ENCODE data around the gene PPP4R3A. TPM values are rescaled to one million over a fixed set of nuclear protein-coding genes. Genes with fewer than 3 reads are reported as not detected.
A peak's percentile ranks its signal among the peaks of the same experiment; 100 is the strongest.

Gene PPP4R3A
- total RNA-seq, 2 donors from 2014 or later: 95.2 to 96.6 TPM

DNA sequence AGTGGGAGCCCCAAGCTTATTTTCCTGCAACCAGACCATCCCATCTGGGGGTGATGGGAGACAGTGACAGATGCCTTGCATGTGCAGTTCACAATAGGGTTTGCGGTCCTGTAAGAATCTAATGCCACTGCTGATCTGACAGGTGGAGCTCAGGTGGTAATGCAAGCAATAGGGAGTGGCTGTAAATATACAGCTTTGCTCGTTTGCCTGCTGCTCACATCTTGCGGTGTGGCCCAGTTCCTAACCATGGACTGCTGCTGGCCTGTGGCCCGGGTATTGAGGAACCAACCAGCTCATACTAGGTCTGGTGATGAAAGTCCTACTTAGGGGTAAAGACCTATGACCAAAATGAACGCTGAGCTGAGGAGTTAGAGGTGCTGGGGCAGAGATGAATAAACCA, 56.4 kb downstream of the PPP4R3A start:
- 84 to 87% methylated on average over 2 to 5 of the region's 5 CpGs for WGBS, 2 experiments (ENCODE audit: insufficient coverage in 1 of 2, insufficient read length in 1 of 2)
- H3K9me3 ChIP-seq (ENCODE audit: control insufficient read depth, low read length): no peaks in the 10 kb centered on the region
- peak; percentile 47 for DNase-seq
- H3K27me3 ChIP-seq (ENCODE audit: control insufficient read depth, insufficient read depth, low read length, poor library complexity, severe bottlenecking): no peaks in the 10 kb centered on the region
- H3K36me3 ChIP-seq (ENCODE audit: control insufficient read depth, insufficient read depth, low read length): peaks cover 46% of the 10 kb centered on the region
- H3K27ac Mint-ChIP-seq: no peak overlapping the region
- no peaks in the 10 kb centered on the region for H3K4me1 ChIP-seq (ENCODE audit: control insufficient read depth, insufficient read depth, low read length)
- no peak overlapping the region for H3K27ac ChIP-seq (ENCODE audit: low read depth, low read length)
- no peaks in the 10 kb centered on the region for H3K27me3 Mint-ChIP-seq (ENCODE audit: insufficient read depth)
- no peak overlapping the region for H3K9ac ChIP-seq (ENCODE audit: extremely low read depth, low read length, poor library complexity, severe bottlenecking)
- TF ChIP-seq, protein P1, sequence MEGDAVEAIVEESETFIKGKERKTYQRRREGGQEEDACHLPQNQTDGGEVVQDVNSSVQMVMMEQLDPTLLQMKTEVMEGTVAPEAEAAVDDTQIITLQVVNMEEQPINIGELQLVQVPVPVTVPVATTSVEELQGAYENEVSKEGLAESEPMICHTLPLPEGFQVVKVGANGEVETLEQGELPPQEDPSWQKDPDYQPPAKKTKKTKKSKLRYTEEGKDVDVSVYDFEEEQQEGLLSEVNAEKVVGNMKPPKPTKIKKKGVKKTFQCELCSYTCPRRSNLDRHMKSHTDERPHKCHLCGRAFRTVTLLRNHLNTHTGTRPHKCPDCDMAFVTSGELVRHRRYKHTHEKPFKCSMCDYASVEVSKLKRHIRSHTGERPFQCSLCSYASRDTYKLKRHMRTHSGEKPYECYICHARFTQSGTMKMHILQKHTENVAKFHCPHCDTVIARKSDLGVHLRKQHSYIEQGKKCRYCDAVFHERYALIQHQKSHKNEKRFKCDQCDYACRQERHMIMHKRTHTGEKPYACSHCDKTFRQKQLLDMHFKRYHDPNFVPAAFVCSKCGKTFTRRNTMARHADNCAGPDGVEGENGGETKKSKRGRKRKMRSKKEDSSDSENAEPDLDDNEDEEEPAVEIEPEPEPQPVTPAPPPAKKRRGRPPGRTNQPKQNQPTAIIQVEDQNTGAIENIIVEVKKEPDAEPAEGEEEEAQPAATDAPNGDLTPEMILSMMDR (conservative IDR thresholded peaks at IDR 0.05): no peak
- H3K4me3 Mint-ChIP-seq: no peak overlapping the region
- H3K36me3 Mint-ChIP-seq (ENCODE audit: low read depth): peaks cover 40% of the 10 kb centered on the region
- no peaks in the 10 kb centered on the region for H3K9me3 Mint-ChIP-seq
- no peak overlapping the region for H3K4me3 ChIP-seq (ENCODE audit: low read length)
- no peaks in the 10 kb centered on the region for H3K4me1 Mint-ChIP-seq

DNA sequence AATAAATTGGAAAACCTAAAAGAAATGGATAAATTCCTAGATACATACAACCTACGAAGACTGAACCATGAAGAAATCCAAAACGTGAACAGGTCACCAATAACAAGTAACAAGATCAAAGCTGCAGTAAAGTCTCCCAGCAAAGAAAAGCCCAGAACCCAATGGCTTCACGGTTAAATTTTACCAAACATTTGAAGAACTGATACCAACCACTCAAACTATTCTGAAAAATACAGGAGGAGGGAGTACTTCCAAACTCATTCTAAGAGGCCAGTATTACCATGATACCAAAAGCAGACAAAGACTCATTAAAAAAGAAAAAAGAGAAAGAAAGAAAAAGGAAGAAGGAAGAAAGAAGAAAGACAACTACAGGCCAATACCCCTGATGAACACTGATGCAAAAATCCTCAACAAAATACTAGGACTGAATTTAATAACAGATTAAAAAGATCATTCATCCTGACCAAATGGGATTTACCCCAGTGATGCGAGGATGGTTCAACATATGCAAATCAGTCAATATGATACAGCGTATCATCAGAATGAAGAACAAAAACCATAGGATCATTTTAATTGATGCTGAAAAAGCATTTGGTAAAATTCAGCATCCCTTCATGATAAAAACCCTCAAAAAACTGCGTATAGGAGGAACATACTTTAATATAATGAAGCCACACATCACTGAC, 65.6 kb downstream of the PPP4R3A start:
- no peak overlapping the region for H3K27ac ChIP-seq (ENCODE audit: low read depth, low read length)
- H3K4me1 ChIP-seq (ENCODE audit: control insufficient read depth, insufficient read depth, low read length): no peaks in the 10 kb centered on the region
- TF ChIP-seq, protein P1 (conservative IDR thresholded peaks at IDR 0.05): no peak
- Mint-ChIP-seq H3K4me3 (no peak overlapping the region), H3K4me1 (no peaks in the 10 kb centered on the region), H3K9me3 (peaks cover 12% of the 10 kb centered on the region), H3K36me3 (ENCODE audit: low read depth) (no peaks in the 10 kb centered on the region), H3K27me3 (ENCODE audit: insufficient read depth) (peaks cover 24% of the 10 kb centered on the region), H3K27ac (no peak overlapping the region)
- no peaks in the 10 kb centered on the region for H3K36me3 ChIP-seq (ENCODE audit: control insufficient read depth, insufficient read depth, low read length)
- no peak overlapping the region for H3K4me3 ChIP-seq (ENCODE audit: low read length)
- 82 to 92% methylated on average over 4 to 6 of the region's 6 CpGs for WGBS, 2 experiments (ENCODE audit: insufficient coverage in 1 of 2, insufficient read length in 1 of 2)
- peaks cover 8% of the 10 kb centered on the region for H3K27me3 ChIP-seq (ENCODE audit: control insufficient read depth, insufficient read depth, low read length, poor library complexity, severe bottlenecking)
- H3K9ac ChIP-seq (ENCODE audit: extremely low read depth, low read length, poor library complexity, severe bottlenecking): no peak overlapping the region
- DNase-seq: no peak
- peaks cover 7% of the 10 kb centered on the region for H3K9me3 ChIP-seq (ENCODE audit: control insufficient read depth, low read length)

DNA sequence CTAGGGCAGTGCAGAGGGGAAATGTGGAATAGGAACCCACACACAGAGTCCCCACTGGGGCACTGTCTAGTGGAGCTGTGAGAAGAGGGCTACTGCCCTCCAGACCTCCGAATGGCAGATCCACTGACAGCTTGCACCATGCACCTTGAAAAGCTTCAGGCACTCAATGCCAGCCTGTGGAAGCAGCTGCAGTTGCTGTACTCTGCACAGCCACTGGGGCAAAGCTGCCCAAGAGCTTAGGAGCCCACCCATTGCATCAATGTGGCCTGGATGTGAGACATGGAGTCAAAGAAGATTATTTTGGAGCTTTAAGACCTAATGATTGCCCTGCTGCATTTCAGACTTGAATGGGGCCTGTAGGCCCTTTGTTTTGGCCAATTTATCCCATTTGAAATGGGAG, 70.8 kb downstream of the PPP4R3A start:
- peaks cover 24% of the 10 kb centered on the region for H3K9me3 ChIP-seq (ENCODE audit: control insufficient read depth, low read length)
- peaks cover 7% of the 10 kb centered on the region for H3K36me3 Mint-ChIP-seq (ENCODE audit: low read depth)
- H3K27me3 ChIP-seq (ENCODE audit: control insufficient read depth, insufficient read depth, low read length, poor library complexity, severe bottlenecking): peaks cover under 1% of the 10 kb centered on the region
- H3K4me3 Mint-ChIP-seq: no peak overlapping the region
- peaks cover 17% of the 10 kb centered on the region for H3K27me3 Mint-ChIP-seq (ENCODE audit: insufficient read depth)
- TF ChIP-seq, protein P1 (conservative IDR thresholded peaks at IDR 0.05): peak; percentile 17
- DNase-seq: no peak
- H3K9ac ChIP-seq (ENCODE audit: extremely low read depth, low read length, poor library complexity, severe bottlenecking): no peak overlapping the region
- no peaks in the 10 kb centered on the region for H3K4me1 Mint-ChIP-seq
- no peak overlapping the region for H3K27ac Mint-ChIP-seq
- 86 to 100% methylated on average over 1 of the region's 1 CpG for WGBS, 2 experiments (ENCODE audit: insufficient coverage in 1 of 2, insufficient read length in 1 of 2)
- H3K27ac ChIP-seq (ENCODE audit: low read depth, low read length): no peak overlapping the region
- no peaks in the 10 kb centered on the region for H3K4me1 ChIP-seq (ENCODE audit: control insufficient read depth, insufficient read depth, low read length)
- H3K4me3 ChIP-seq (ENCODE audit: low read length): no peak overlapping the region
- H3K9me3 Mint-ChIP-seq: peaks cover 41% of the 10 kb centered on the region
- H3K36me3 ChIP-seq (ENCODE audit: control insufficient read depth, insufficient read depth, low read length): no peaks in the 10 kb centered on the region

Data from endodermal cell (in vitro differentiated cells).